Vagina (tissue), 2 donors: ENCODE results near the gene MAPK13.

Source experiments
- CTCF ChIP-seq, 3 experiments: fragments of 450-650 bp in 2 of 3; fragments of 200-600 bp in 1 of 3; sonication (generic) in 1 of 3; IDR thresholded peaks; one replicate each; pipeline ENCODE4 v1.5.1; 2017 to 2019; ENCODE audit warnings: antibody characterized with exemption in 3 of 3, mild to moderate bottlenecking in 2 of 3, moderate library complexity in 2 of 3
- POLR2A ChIP-seq, 2 donors: fragments of 450-650 bp; IDR thresholded peaks; one replicate each; pipeline ENCODE4 v1.6.1; 2017; ENCODE audit warnings: antibody characterized with exemption in 2 of 2, mild to moderate bottlenecking in 2 of 2, moderate library complexity in 2 of 2
- POLR2AphosphoS5 ChIP-seq, 2 donors: sonication (generic); formaldehyde crosslinking; IDR thresholded peaks; one replicate each; pipeline ENCODE4 v1.9.0; 2017; ENCODE audit warnings: antibody characterized with exemption in 2 of 2, mild to moderate bottlenecking in 2 of 2, low read depth in 1 of 2; ENCODE audit not compliant: insufficient read depth in 1 of 2

DNA sequence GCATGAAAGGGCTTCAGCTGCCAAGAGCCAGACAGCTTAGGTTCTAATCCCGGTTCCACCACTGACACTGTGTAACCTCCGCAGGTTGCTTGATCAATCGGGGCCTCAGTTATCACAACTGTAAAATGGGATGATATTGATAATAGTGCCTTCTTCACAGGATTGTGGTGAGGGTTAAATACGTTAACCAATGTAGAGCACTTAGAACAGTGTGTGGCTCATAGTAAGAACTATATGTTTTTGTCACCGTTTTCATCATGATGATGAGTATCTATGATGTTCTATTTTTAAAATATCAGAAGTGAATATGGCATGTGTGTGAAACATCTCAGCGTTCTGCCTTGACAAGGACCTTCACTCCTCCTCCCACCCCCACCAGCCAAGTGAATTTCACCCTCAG lies 10.3 kb upstream of the MAPK13 start:
- TF ChIP-seq POLR2AphosphoS5 (IDR thresholded peaks at IDR 0.05; ENCODE audit: insufficient read depth in 1 of 2, low read depth in 1 of 2) = no peak
- TF ChIP-seq CTCF (IDR thresholded peaks at IDR 0.05) = no peak
- no peak for TF ChIP-seq POLR2A (IDR thresholded peaks at IDR 0.05)
